Ovary (tissue), 9 donors: ENCODE measurements around the gene CDC14A. TPM values are rescaled to one million over a fixed set of nuclear protein-coding genes. Genes with fewer than 3 reads are reported as not detected.

Experiments used
- DNase-seq, 5 donors: peaks; one replicate each; pipeline ENCODE4 v3.0.0-alpha.2; 2019 to 2020
- H3K27ac ChIP-seq, 2 donors: fragments of 200-600 bp; one replicate each; pipeline versions ENCODE4 v1.5.1 to v1.8.0; 2019 to 2022
- H3K27me3 ChIP-seq: fragments of 200-600 bp; one replicate; pipeline ENCODE4 v1.8.0; 2022
- H3K36me3 ChIP-seq: fragments of 200-600 bp; sonication (generic); one replicate; pipeline ENCODE4 v1.5.1; 2019
- H3K4me1 ChIP-seq: one replicate; pipeline ENCODE4 v1.8.1; 2013; ENCODE audit warnings: mild to moderate bottlenecking, moderate library complexity; ENCODE audit not compliant: insufficient read depth
- H3K4me3 ChIP-seq: fragments of 200-600 bp; sonication (generic); one replicate; pipeline ENCODE4 v1.5.1; 2017
- H3K9me3 ChIP-seq, 2 donors: fragments of 200-600 bp in 1 of 2; sonication (generic) in 1 of 2; one replicate each; pipeline versions ENCODE4 v1.5.1 to v1.8.1; 2013 to 2019; ENCODE audit warnings: mild to moderate bottlenecking in 1 of 2, moderate library complexity in 1 of 2
- EP300 ChIP-seq: sonication (generic); formaldehyde crosslinking; IDR thresholded peaks from one replicate; pipeline ENCODE4 v1.6.1; 2017; ENCODE audit warnings: antibody characterized with exemption
- POLR2A ChIP-seq: fragments of 450-650 bp; IDR thresholded peaks from one replicate; pipeline ENCODE4 v1.6.1; 2017; ENCODE audit warnings: antibody characterized with exemption, mild to moderate bottlenecking, moderate library complexity
- WGBS, 3 donors: extraction: QIAGEN DNeasy Blood & Tissue Kit in 1 of 3; methylation state at CpG; one replicate each; pipeline versions ENCODE4 v1.1.5 to v1.1.7; 2013 to 2017; 5-methylcytosine and 5-hydroxymethylcytosine counted together
- intact Hi-C, 4 donors: fragments of 100-400 bp; cut with DNase I; formaldehyde crosslinking; loops; one replicate each; pipeline versions ENCODE4 v1.11.0 to v1.15.1; 2022 to 2023
- polyA plus RNA-seq, 2 donors: library from polyadenylated mRNA; stranded (reverse); fragments of 200-250 nt in 1 of 2; fragments of 350-450 nt in 1 of 2; fragmentation: Illumina TruSeq in 1 of 2; extraction: RNeasy Lipid Tissue Mini Kit (QIAGEN cat#74804) in 1 of 2; gene quantifications; one replicate each; pipeline ENCODE4 v1.2.3, GENCODE V29; 2013 to 2014
- total RNA-seq, 7 donors: library from RNA; depleted of rRNA in 2 of 7; stranded (reverse); fragments of >200 nt in 2 of 7; fragmentation: NEBNext Ultra II Directional in 3 of 7; extraction: Animal tissue kit (Norgen Biotek cat#: 25700) in 3 of 7; gene quantifications; one replicate each; pipeline versions ENCODE4 v1.1.0 to v1.2.4, GENCODE V29; 2016 to 2023
- TF ChIP-seq, protein P1 (sequence below), 3 donors: fragments of 450-650 bp in 2 of 3; fragments of 200-600 bp in 1 of 3; IDR thresholded peaks; one replicate each; pipeline versions ENCODE4 v1.5.1 to v1.8.0; 2016 to 2022; ENCODE audit warnings: antibody characterized with exemption in 3 of 3, mild to moderate bottlenecking in 1 of 3
- donor health status: DM: no; HTN: no; CAD: no; lungs with moderate emphysema.
- donor health status: DM: no; HTN: no; CAD: no.
- donor health status: Bipolar disorder and iron deficiency.
- donor health status: DM: yes; HTN: yes; CAD: no.
- donor health status: DM: no; HTN: no; CAD: no.
- donor health status: DM: yes; HTN: yes; CAD: no.

CDC14A gene
- total and polyA plus RNA-seq, 9 donors, result 4.6 to 47.4 (median 8.6) TPM

DNA sequence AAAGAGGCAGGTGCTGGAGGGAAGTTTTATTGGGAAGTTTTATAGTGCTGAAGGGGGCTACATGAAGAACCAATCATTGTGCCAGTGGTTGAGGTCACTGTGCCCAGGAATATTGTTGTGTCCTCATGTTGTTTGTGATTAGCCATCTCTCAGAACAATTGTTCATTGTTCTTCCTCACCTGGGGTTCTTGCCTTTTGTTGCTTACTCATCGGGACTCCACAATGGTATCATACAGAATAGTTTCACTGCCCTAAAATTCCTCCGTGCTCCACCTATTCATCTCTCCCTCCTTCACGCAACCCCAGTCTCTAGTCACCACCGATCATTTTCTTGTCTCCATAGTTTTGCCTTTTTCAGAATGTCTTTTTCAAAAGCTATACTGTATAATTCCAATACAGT, 38.9 kb upstream of the CDC14A start:
- intact Hi-C loops, result no loop called here
- no peaks in the 10 kb centered on the region for H3K27me3 ChIP-seq
- no peak overlapping the region for H3K27ac ChIP-seq
- no peak for DNase-seq
- H3K4me1 ChIP-seq, result no peaks in the 10 kb centered on the region
- no peaks in the 10 kb centered on the region for H3K36me3 ChIP-seq
- no peak overlapping the region for H3K4me3 ChIP-seq
- H3K9me3 ChIP-seq, result no peaks in the 10 kb centered on the region
- 83 to 84% (median 84%) methylated on average over 4 of the region's 4 CpGs for WGBS, 3 donors
- no peak for TF ChIP-seq POLR2A
- no peak for TF ChIP-seq EP300
- TF ChIP-seq, protein P1, sequence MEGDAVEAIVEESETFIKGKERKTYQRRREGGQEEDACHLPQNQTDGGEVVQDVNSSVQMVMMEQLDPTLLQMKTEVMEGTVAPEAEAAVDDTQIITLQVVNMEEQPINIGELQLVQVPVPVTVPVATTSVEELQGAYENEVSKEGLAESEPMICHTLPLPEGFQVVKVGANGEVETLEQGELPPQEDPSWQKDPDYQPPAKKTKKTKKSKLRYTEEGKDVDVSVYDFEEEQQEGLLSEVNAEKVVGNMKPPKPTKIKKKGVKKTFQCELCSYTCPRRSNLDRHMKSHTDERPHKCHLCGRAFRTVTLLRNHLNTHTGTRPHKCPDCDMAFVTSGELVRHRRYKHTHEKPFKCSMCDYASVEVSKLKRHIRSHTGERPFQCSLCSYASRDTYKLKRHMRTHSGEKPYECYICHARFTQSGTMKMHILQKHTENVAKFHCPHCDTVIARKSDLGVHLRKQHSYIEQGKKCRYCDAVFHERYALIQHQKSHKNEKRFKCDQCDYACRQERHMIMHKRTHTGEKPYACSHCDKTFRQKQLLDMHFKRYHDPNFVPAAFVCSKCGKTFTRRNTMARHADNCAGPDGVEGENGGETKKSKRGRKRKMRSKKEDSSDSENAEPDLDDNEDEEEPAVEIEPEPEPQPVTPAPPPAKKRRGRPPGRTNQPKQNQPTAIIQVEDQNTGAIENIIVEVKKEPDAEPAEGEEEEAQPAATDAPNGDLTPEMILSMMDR (IDR thresholded peaks at IDR 0.05), result no peak

DNA sequence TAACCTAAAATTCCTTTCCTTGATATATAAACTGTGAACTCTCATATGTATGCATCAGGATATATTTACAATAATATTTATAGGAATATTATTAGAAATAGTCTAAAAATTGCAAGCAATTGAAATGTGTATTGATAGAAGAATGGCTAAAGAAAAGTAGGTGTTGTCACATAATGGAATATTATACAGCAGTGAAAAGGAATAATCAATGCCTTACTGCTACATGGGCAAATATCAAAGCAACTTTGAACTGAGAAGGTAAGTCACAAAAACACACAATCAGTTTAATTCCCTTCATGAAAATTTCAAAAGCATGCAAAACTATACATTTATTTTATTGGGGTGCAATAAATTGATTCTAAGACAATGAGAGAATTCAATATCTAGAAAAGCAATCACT, 35.7 kb upstream of the CDC14A start:
- TF ChIP-seq EP300, result no peak
- no peak for TF ChIP-seq POLR2A
- TF ChIP-seq, protein P1 (IDR thresholded peaks at IDR 0.05), result no peak
- Histone ChIP-seq H3K4me1 (no peaks in the 10 kb centered on the region), H3K27me3 (no peaks in the 10 kb centered on the region), H3K4me3 (no peak overlapping the region), H3K27ac (no peak overlapping the region), H3K9me3 (no peaks in the 10 kb centered on the region), H3K36me3 (no peaks in the 10 kb centered on the region)
- intact Hi-C loops, result no loop called here
- DNase-seq, result no peak

DNA sequence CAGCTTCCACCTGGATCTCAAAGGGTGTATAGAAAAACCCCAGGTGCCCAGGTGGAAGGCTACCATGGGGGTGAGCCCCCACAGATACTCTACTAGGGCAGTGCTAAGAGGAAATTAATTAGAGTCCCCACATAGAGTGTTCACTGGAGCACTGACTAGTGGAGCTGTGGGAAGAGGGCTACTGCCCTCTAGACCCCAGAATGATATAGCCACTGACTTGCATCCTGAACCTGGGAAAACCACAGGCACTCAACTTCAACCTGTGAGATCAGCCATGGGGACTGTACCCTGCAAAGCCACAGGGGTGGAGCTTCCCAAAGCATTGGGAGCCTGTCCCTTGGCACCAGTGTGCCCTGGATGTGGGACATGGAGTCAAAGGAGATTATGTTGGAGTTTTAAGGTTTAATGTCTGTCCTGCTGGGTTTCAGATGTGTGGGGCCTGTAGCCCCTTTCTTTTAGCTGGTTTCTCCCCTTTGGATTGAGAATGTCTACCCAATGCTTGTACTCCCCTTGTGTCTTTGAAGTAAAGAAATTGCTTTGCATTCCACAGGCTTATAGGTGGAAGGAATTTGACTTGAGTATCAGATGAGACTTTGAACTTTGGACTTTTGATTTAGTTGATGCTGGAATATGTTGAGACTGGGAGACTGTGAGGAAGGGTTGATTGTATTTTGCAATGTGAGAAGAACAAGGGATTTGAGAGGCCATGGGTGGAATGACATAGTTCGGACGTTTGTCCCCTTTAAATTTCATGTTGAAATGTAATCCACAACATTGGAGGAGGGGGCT, 31.8 kb upstream of the CDC14A start:
- H3K27ac ChIP-seq, result no peak overlapping the region
- DNase-seq, result no peak
- H3K27me3 ChIP-seq, result no peaks in the 10 kb centered on the region
- TF ChIP-seq POLR2A (no peak), EP300 (no peak)
- TF ChIP-seq, protein P1 (IDR thresholded peaks at IDR 0.05), result no peak
- WGBS, 3 donors, result 85 to 90% (median 88%) methylated on average over 2 of the region's 2 CpGs
- no peaks in the 10 kb centered on the region for H3K9me3 ChIP-seq
- no peaks in the 10 kb centered on the region for H3K4me1 ChIP-seq
- intact Hi-C loops, result no loop called here
- no peaks in the 10 kb centered on the region for H3K36me3 ChIP-seq
- H3K4me3 ChIP-seq, result no peak overlapping the region

DNA sequence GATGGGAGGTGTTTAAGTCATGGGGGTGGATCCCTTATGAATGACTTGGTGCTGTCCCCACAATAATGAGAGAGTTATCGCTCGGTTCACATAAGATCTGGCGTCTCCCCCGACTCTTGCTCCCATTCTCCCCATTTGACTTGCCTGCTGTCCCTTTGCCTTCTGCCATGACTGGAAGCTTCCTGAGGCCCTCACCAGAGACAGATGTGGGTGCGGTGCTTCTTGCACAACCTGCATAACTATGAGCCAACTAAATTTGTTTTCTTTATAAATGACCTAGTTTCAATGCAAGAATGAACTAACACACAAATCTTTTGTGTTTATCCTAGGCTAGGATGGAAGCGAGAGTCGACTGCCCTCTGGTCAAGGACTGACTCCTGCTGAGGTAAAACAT, 31.2 kb upstream of the CDC14A start:
- H3K9me3 ChIP-seq, result no peaks in the 10 kb centered on the region
- TF ChIP-seq POLR2A, result no peak
- TF ChIP-seq, protein P1 (IDR thresholded peaks at IDR 0.05), result no peak
- TF ChIP-seq EP300, result no peak
- no peaks in the 10 kb centered on the region for H3K4me1 ChIP-seq
- no peak overlapping the region for H3K4me3 ChIP-seq
- DNase-seq, result no peak
- 81 to 89% (median 83%) methylated on average over 7 of the region's 7 CpGs for WGBS, 3 donors
- no peaks in the 10 kb centered on the region for H3K36me3 ChIP-seq
- H3K27ac ChIP-seq, result no peak overlapping the region
- H3K27me3 ChIP-seq, result no peaks in the 10 kb centered on the region
- intact Hi-C loops, result no loop called here
